Activated CD4-positive, CD25-positive, alpha-beta regulatory T cell treated with anti-CD3 and anti-CD28 coated beads, Interleukin-2, amount 50 U/mL, for 72 hours (primary cell): ENCODE results near the gene C2CD4D.

ENCODE experiments used
- DNase-seq: peaks from one replicate; pipeline ENCODE4 v3.0.0; 2021

C2CD4D gene

DNA sequence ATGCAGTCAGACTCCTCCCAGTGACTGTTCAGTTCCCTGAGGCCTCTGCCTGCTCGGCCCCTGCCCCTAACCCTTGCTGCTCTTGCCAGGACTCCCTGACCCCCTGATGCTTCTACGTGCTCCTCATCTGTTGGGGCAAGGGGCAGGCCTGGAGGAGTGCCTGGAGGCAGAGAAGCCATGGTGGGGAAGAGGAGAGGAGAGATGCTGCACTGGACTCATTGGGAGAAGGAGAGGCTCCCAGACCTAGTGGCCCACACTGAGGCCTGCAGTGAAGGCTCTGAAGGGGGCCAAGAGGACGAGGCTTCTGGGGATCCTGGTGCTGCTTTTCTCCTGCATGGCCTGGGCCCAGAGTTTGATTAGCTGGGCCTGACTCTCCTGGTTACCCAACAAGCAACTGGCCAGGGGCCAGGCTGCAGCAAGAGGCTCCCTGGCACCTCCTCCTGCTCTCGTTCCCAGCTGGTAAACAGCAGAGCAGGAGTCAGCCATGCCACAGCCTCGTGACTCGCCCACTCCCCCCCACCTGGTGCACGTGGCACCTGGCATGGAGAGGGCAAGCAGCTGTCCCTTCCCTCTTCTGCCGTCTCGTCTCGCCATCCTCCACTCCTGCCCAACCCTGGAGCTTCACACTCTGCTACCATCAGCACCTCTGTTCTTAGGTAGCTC lies 7.2 kb downstream of the C2CD4D start:
- no peak for DNase-seq

DNA sequence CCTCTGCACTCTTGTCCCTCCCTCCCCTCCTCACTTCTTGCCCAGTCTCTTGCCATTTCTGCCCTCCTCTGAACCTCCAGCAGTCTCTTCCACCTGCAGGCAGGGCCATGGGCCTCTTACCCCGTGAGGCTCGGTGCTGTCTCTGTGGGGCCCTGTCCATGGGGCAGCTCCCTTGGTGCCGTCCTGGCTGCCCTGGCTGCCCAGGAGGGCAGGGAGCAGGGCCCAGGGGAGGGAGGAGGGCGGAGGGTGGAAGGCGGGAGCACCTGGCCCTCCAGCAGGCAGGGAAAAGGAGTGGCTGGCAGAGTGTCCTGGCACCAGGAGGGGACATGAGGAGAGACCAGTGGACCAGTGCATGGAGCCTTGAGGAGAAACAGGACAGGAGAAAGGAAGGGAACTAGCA lies 8.0 kb downstream of the C2CD4D start, which contains the start of gene RORC:
RORC (minus strand) TSS at position 198 of the 400 bp plus-strand sequence; CDS start at position 160, 38 bp downstream.
- DNase-seq, result no peak

DNA sequence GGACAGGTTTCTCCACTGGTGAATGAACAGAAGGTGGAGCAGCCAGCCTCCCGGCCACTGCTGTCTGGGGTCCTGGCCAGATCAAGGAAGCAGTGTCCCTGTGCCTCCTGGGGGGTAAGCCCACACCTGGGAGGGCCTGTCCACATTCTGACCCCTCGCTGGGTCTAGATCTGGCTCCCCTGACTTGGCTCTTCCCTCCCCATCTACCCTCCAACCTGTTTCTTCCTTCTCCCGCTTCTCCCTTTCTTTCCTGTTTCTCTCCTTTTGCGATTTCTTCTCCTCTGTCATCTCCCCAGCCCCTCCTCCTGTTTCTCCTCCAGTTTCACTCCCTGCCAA lies 8.4 kb downstream of the C2CD4D start:
- DNase-seq, result no peak

DNA sequence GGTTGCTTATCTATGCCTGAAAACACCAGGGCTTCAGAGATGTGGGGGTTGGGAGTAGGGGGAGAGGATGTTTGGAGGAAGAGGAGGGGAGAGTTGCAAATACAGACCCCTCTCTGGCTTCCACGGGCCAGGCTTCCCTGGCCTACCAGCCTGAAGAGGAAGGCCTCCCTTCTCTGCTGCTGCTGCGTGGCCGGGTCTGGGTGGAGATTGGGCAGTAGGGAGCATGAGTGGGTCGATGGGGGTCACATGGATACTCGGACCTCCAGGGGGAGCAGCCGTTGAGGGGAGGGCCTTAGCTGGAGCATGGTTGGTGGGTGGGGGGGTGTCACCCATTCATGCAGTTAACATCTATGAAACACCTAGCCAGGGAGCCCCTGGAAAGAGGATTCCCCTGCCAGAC lies 9.6 kb downstream of the C2CD4D start:
- DNase-seq, result no peak

DNA sequence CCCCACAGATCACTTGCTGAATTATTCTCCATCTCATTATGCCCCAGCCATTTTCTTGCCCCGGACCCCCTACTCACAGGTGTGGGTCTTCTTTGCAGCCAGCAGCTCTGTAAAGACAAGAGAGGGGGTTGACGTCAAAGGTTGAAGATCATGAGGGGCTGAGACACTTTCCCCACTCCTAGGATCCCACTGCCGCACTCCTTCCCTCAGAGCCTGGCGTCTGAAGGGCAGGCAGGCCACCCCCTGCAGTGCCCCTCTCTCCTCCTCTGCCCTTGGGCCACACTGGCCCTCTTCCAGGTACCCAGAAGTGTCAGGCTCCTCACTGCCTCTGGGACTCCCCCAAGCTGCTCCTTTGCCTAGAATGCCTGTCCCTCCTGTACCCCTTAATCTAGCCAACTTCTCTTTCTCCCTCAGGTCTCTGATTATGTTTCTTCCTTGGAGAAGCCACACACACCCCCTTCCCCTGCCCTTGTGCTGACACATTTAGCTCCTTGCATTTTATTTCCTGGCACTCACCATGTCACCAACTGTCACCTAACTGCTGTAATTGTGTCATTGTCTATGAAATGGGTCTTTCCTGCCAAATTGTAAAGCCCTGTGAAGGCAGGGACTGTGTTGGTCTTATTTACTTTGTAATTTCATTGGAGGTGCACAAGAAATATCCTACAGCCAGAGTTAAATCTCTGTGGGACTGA lies 10.1 kb downstream of the C2CD4D start:
- no peak for DNase-seq

DNA sequence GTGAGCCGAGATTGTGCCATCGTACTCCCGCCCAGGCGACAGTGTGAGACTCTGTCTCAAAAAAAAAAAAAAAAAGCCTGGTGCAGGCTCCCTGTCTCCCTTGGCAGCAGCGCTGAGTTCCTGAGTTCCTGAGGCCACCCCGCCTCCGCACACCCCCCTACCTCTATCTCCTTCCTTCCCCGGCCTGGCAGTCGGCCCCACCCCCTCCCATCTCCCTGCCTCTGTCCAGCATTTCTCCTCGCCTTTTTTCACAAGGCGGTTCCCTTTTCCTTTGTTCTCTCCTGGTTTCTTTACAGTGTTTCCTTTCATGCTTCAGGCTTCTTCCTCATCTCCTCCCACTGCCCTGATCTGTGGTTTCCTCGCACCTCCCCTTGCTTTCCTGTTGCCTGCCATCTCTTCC lies 10.7 kb downstream of the C2CD4D start:
- no peak for DNase-seq

DNA sequence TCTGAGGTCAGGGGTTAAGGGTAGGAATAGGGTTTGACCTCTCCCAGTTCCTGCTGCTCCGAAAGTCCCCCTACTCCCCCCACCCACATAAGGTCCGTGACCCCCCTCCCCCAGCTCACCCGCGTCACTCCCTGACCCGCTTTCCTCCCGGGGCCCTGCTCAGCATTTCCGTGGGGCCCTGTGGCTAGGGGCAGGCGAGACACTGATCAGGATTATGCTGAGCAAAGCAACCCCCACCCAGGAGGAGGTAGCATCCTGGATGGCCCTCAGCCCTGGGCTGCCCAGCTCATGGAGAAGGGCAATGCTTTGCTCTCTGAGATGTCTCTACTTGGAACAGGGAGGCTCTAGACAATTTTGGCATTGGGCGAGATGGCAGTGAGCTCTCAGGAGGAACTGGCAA lies 11.8 kb downstream of the C2CD4D start:
- no peak for DNase-seq

DNA sequence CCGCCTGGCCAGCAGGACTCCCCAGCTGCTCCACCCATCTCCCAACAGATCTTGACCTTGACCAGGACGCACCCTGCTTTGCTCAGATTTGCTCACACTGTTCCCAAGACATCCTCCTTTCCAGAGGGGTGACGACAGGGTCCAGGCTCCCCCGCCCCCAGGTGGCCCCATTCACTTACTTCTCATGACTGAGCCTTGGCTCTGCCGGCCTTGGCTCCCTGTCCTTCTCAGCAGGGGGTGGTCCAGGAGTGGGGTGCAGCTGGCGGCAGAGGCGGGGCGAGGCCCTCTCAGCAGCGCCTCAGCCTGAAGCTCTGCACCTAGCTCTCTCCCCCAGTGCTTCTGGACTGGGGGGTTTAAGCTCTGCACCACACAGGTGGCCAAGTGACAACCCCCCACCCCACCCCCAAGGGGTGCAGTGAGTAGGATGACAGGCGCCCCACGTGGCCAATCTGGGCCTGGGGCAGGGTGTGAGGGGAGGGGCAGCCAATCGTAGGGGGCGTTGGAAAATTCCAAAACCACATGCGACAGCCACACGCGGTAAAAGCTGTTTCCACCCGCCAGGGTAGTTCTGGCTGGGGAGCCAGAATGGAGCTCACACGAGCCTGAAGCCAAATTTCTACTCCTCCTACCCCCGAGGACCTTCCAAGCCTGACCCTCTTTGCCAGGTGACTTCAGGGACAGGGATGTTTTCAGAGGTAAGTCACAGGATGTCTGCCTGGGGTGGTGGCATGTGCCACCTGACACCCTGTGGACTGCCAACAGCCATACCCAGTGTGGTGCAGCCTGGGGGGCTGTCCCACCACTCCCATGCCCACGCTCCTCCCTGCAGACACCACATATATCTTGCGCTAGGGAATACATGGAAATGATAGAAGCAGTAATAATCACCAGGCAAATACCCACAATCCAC lies 13.6 kb downstream of the C2CD4D start:
- no peak for DNase-seq

DNA sequence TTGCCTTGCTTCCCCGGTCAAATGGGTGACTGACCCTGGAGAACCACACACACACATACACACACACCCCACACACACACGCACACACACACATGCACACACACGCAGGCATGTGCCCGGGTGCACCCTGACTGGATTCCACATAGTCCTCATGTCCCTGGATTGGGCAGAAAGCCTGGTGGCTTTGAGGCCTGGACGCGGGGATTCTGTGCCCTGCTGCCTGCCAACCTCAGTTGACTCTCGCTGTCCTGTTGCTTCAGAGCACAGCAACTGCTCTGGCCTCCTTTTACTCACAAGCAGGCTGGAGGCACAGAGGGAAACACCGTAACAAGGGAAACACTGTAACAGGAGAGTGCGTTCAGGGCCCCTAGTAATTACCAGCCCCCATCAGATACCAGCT lies 14.4 kb downstream of the C2CD4D start:
- no peak for DNase-seq

DNA sequence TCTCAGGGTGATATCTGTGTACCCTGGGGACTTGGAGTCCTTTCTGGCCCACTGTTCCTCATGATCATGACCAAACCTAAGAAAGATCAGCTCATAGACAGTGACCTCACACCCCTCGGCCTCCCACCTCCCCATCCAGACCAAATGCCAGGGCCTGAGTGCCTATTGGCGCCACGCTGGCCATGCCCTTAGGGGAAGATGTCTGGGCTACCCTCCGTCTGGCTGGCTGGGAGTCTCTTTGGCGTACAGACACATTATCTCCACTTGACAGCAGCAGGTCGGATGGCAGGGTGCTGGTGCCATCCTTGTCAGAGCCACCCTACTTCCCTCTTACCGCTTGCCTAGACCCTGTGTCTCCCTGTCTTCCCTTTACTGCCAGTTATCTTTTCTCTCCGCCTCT lies 16.4 kb downstream of the C2CD4D start:
- no peak for DNase-seq

DNA sequence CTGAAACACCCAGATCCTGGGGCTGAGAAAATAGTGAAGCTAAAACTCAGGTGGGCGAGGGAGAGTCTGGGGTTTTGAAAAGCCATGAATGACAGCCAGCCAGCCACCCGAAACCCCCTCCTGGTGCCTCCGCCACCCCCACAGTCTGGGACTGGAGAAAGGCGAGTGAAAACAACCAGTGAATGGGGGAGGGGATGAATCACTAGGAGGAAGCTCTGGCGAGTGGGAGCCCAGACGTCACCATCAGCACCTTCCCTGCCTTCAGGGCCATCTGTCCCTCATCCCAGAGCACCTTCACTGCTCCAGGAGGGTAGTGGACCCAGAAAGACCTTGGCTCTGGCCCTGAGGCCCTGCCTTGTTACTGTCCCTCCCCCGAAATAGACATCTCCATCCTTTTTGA lies 17.2 kb downstream of the C2CD4D start:
- DNase-seq, result no peak

DNA sequence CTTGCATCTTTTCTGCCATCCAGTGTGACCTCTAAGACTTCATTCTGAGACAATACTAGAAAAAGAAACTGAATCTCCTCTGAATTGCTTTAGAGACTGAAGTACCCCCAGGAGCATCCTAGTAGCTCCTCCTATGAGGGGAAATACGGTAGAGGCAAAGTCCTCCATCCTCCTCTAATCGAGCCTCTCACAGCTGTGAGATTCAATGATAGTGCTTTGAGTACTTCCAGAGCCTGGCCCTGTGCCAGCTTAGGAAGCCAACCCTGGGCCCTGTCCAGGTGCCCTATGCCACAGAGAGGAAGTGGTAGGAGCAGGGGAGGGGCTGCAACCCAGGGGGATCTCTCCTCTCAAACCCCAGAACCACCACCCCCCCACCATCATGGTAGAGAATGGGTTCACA lies 18.7 kb downstream of the C2CD4D start:
- DNase-seq, result no peak

DNA sequence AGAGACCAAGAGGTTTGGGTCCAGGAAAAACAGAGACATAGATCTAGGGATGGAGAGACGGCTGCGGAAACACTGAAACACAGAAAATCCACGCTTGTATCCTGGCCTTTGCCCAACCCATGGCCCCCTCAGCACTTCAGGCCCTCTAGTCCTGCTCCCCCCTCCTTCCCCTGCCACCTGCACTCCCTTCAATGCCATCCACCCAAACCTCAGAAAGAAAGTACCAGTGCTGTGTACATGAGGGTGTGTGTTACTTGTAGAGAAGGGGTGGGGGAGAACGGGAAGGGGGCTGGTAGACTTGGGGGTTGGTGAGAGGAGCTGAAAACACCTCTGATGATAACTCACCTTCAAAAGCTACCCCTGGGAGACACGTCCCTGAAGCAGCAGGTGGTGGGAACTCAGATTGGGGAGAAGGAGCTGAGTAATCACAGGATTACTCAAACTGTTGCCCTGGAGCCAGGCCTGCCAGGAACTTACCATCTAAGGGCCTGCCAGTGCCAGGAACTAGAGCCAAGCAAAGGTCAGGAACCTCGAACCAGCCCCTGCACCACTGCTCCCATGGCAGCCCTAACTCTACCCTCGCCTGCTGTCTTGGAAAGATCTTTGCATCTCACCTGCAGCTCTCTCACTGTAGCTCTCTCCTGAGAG lies 19.5 kb downstream of the C2CD4D start:
- DNase-seq, result no peak

DNA sequence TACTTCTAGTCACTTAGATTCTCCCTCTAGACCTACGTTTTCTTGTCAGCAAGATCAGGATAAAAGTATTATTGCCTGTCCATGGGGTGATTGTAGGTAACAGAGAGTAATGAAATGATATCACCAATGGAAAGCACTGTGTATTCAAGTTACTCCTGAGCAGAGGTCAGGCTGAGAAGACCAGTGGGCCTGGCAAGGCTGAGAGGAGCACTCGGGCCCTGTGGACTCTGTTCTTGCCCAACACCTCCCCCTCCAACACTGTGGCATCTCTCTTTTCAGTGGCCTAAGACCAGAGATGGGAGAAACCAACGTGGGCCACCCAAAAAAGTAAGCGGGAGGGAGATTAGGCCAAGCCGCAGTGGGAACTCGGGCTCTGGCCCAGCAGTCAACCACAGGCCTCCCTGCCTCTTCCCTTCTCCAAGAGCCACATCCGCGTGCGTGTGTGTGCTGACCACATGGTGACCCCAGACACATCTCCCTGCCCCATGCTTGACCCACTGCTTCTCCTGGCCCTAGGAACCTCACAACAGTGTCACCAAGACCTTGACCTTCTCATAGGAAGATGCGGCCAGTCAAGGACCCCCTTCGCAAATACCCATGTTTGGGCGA lies 20.3 kb downstream of the C2CD4D start:
- no peak for DNase-seq

DNA sequence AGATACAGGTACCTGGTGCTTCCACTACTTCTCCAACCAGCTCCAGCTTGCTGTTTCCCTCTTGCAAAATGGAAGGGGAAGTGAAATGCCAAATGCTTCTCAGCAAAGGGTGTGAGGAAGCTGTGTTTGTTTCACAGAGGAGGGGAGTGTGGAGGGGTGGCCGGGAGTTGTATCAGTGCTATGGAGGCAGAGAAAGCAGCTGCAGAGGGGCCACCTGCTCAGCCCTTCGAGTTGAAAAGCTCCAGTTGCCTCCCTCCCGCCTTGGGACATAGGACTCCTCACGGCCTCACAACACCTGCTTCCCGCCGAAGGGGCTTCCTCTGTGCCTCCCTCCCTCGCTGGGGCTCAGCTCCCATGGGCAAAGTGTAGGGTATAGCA lies 22.3 kb downstream of the C2CD4D start:
- DNase-seq, result no peak

DNA sequence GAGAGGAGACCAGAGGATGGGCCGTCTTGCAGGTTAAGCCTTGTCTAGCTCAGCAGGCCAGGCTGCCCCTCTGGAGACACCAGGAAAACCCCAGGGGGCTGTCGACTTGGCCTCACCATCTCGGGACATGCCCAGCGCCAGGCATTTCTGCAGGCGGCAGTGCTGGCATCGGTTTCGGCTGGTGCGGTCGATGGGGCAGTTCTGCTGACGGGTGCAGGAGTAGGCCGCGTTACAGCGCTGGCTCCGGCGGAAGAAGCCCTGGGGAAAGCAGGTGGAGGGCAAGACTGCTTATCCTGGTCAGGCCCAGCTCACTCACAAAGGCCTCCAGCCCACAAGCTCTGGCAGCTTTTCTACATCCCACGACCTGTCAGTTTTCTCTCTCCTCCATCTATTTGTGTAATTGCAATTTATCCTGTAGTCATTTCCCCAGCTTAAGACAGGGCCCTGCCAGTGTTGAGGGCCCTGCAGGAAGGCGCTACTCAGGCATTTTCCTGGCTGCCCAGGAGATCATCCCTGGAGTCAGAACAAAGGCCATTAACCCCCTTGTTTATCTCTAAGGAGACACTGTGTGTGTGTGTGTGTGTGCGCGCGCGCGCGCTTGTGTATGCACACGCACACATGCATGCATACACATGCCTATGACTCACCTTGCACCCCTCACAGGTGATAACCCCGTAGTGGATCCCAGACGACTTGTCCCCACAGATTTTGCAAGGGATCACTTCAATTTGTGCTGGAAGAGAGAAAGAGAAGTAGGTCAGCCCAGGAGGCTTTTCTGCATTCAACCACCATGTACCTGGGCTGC lies 22.9 kb downstream of the C2CD4D start:
- DNase-seq, result no peak

DNA sequence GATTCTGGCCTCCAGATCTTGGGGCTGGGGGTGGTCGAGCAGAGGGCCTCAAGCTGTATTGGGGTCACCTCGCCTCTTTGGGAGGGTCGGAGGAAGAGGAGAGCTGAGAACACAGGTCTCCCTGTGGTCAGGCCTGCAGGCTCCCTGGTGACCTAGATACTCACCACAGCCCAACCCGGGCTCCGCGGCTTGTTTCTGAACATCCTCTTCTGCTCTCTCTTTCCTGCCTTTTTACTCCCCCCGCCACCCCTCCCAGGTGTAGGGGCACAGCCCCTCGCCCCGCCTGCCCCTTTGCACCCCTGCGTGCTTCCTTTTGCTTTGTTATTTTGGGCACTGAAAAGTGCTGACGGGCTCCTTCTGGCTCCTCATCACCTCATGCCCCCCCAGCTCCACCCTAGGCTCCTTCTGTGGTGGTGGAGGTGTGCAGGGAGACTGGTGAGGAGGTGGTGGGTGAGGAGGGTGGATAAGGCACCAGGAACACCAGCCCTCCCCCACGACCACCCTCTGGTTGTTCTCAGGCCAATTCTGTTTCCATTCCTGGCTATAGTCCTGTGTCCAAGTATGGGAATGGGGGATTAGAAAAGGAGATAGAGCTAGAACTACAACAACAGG lies 23.8 kb downstream of the C2CD4D start:
- DNase-seq, result no peak

DNA sequence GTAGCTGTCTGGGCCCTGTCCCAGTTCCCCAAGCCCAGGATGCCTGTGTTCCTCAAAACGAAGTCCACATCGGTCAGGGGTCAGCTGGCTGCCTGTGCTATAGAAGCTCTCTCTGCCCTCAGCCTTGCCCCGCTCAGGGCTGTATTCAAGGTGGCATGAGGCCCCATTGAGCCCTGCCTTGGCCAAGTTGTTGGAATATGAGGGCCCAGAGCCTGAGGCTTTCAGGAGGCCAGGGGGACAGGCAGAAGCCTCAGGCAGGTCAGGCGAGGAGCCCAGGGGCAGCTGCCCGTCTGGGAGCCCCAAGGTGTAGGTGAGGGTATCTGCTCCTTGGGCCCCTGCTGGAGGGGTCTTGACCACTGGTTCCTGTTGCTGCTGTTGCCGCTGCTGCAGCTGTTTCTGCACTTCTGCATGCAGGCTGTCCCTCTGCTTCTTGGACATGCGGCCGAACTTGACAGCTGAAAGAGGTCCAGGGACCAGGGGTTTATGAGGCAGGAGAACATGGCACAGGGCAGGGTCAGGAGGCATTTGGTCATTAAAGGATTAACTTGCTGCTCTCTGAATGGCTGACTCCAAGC lies 24.6 kb downstream of the C2CD4D start:
- DNase-seq, result no peak

DNA sequence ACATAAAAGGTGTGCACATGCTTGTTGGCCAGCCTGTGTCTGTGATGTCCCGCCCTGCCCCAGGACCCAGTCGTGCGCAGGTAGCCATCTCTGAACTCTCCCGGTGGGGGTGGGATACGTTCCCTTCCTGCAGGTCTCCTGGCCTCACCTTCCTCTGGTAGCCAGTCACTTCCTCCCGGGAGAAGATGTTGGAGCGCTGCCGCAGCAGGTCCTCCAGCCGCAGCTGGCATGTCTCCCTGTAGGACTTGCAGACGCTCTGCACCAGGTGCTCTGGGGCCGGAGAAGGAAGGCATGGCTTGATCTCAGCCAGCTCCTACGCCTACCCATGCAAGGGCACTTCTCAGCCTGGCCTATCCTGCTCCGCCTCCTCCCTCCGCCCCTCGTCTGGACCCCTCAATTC lies 25.2 kb downstream of the C2CD4D start:
- DNase-seq, result no peak

DNA sequence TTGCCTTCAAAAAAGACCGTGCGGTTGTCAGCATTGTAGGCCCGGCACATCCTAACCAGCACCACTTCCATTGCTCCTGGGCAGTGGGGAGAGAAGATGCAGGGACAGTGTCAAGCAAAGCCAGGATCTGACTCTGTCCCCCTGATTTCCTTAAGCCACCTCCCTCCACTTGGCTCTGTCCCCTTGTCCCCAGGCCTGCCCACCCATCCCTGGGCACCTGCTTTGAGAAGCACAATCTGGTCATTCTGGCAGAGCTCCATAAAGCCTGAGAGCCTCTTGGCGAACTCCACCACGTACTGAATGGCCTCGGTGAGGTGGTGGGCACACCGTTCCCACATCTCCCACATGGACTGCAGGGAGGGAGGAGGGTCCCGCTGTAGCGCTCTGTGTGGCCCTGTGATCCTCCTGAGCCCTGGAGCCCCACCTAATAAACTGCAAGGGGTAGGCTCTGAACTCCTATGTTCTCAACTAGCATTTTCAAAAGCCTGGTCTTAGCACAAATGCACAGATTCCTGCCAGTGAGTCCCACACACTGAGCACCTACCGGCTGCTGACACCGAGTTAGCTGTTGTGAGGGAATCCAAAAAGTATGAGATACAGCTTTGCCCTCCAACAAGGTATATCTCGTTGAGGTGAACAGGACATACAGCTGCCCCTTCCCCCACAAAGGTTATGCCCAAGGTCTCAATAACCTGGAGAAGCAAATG lies 26.2 kb downstream of the C2CD4D start:
- no peak for DNase-seq

DNA sequence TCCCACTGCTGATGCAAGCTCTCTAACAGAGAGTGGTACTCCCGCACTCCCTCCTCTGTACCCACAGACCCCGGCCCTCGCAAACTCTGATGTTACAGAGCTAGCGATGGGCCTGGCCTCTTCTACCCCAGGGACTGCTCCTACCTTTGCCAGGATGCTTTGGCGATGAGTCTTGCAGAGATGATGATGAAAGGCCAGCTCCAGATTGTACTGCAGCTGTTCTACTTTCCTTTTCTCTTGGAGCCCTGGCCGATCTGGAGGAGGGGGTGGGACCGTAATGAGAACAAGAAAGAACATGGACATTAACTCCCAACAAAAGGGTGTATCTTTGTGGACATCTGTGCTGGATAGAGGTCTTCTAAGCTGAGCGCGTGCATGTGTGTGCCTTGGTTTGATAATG lies 28.4 kb downstream of the C2CD4D start:
- no peak for DNase-seq
